ENCODE measurements around the gene CNGB1. TPM values are rescaled to one million over a fixed set of nuclear protein-coding genes. Genes with fewer than 3 reads are reported as not detected.

CNGB1 gene
- polyA plus RNA-seq, 1 donor from 2014 or later = 20.7 TPM

- H3K9ac ChIP-seq (ENCODE audit: low read length) = no peak overlapping the region
- H3K4me2 ChIP-seq (ENCODE audit: low read length) = no peak overlapping the region
- TF ChIP-seq REST (IDR thresholded peaks at IDR 0.05; ENCODE audit: borderline replicate concordance) (no peak), RAD21 (conservative IDR thresholded peaks at IDR 0.05) (no peak), EZH2 (IDR thresholded peaks at IDR 0.05; ENCODE audit: borderline replicate concordance, insufficient read depth, low read length, poor library complexity, severe bottlenecking) (no peak), EP300 (conservative IDR thresholded peaks at IDR 0.05; ENCODE audit: poor library complexity, severe bottlenecking) (no peak), POLR2AphosphoS5 (IDR thresholded peaks at IDR 0.05) (no peak), TAF1 (IDR thresholded peaks at IDR 0.05; ENCODE audit: low read depth) (no peak), CTCF (IDR thresholded peaks at IDR 0.05; ENCODE audit: poor library complexity, severe bottlenecking) (no peak), SMC3 (conservative IDR thresholded peaks at IDR 0.05; ENCODE audit: poor library complexity) (no peak), MXI1 (conservative IDR thresholded peaks at IDR 0.05; ENCODE audit: poor library complexity, severe bottlenecking) (no peak)
- no peaks in the 10 kb centered on the region for H3K9me3 ChIP-seq (ENCODE audit: low read length)
- H3K4me3 ChIP-seq (ENCODE audit: low read length) = no peak overlapping the region
- H3F3A ChIP-seq (ENCODE audit: insufficient read depth, low read length, poor library complexity, severe bottlenecking) = no peaks in the 10 kb centered on the region
- H4K20me1 ChIP-seq (ENCODE audit: insufficient read depth) = no peaks in the 10 kb centered on the region
- H3K27ac ChIP-seq (ENCODE audit: low read length) = no peak overlapping the region
- no peaks in the 10 kb centered on the region for H3K36me3 ChIP-seq (ENCODE audit: insufficient read depth, low read length)
- H3K9me2 ChIP-seq (ENCODE audit: insufficient read depth, low read length) = no peaks in the 10 kb centered on the region
- peaks cover 2% of the 10 kb centered on the region for H3K27me3 ChIP-seq (ENCODE audit: insufficient read depth, low read depth, low read length)
- H3K79me2 ChIP-seq (replicated peaks; ENCODE audit: insufficient read depth, low read length) = no peaks in the 10 kb centered on the region
- H2AFZ ChIP-seq (ENCODE audit: low read depth, low read length) = no peak overlapping the region
These were observed 67.3 kb downstream of the CNGB1 start for GRCh38 chr16:57903656-57904055.

- Histone ChIP-seq H2AFZ (ENCODE audit: low read depth, low read length) (no peak overlapping the region), H3K36me3 (ENCODE audit: insufficient read depth, low read length) (no peaks in the 10 kb centered on the region), H3K9me3 (ENCODE audit: low read length) (no peaks in the 10 kb centered on the region), H3K4me3 (ENCODE audit: low read length) (no peak overlapping the region), H3K27me3 (ENCODE audit: insufficient read depth, low read depth, low read length) (peaks cover 2% of the 10 kb centered on the region), H3K4me2 (ENCODE audit: low read length) (no peak overlapping the region), H3K27ac (ENCODE audit: low read length) (no peak overlapping the region), H4K20me1 (ENCODE audit: insufficient read depth) (no peaks in the 10 kb centered on the region), H3F3A (ENCODE audit: insufficient read depth, low read length, poor library complexity, severe bottlenecking) (no peaks in the 10 kb centered on the region), H3K9me2 (ENCODE audit: insufficient read depth, low read length) (no peaks in the 10 kb centered on the region), H3K79me2 (replicated peaks; ENCODE audit: insufficient read depth, low read length) (no peaks in the 10 kb centered on the region), H3K9ac (ENCODE audit: low read length) (no peak overlapping the region)
- TF ChIP-seq SMC3 (conservative IDR thresholded peaks at IDR 0.05; ENCODE audit: poor library complexity) = no peak
- no peak for TF ChIP-seq EZH2 (IDR thresholded peaks at IDR 0.05; ENCODE audit: borderline replicate concordance, insufficient read depth, low read length, poor library complexity, severe bottlenecking)
- TF ChIP-seq REST (IDR thresholded peaks at IDR 0.05; ENCODE audit: borderline replicate concordance) = no peak
- TF ChIP-seq EP300 (conservative IDR thresholded peaks at IDR 0.05; ENCODE audit: poor library complexity, severe bottlenecking) = no peak
These were observed 69.4 kb downstream of the CNGB1 start for GRCh38 chr16:57901480-57902069.

Data from neural cell (in vitro differentiated cells).